GM19035 (cell line): ENCODE data around the gene SEC62.

Experiments used
- ATAC-seq: cut with Tn5 transposase; IDR thresholded peaks from one replicate; pipeline ENCODE4 v1.9.1; 2021; ENCODE audit not compliant: unreplicated experiment

SEC62 gene

DNA sequence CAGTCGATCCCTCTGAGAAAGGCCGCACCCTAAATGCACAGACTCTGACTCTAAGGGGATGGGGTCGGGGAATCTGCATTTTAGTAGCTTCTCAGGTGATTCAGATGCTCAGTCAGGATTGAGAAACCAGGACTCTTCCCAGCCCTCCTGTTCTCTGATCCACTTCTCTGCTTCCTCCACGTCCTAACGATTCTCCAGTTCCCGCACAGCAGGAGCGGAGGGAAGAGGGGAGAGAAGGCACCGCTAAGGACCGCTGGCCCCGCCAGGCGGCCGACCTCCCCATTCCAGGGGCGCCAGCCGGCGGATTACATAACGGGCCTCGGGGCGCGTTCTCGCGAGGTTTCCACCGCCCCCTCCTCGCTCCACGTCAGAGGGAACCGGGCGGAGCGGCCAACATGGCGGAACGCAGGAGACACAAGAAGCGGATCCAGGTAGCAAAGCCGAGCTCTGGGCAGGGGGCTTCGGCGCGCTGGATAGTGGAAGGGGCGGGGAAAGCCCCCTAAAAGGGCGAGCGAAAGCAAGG is at the start of gene SEC62:
Gene SEC62 (plus strand): TSS at position 380 of the 523 bp plus-strand sequence. CDS start 16 bp downstream, at position 396.
- peak; percentile 88 for ATAC-seq

- ATAC-seq = no peak
These were observed 43.4 kb upstream of the SEC62 start for GRCh38 chr3:169923189-169923588.

- no peak for ATAC-seq
These were observed 42.8 kb upstream of the SEC62 start for GRCh38 chr3:169923831-169924230.

DNA sequence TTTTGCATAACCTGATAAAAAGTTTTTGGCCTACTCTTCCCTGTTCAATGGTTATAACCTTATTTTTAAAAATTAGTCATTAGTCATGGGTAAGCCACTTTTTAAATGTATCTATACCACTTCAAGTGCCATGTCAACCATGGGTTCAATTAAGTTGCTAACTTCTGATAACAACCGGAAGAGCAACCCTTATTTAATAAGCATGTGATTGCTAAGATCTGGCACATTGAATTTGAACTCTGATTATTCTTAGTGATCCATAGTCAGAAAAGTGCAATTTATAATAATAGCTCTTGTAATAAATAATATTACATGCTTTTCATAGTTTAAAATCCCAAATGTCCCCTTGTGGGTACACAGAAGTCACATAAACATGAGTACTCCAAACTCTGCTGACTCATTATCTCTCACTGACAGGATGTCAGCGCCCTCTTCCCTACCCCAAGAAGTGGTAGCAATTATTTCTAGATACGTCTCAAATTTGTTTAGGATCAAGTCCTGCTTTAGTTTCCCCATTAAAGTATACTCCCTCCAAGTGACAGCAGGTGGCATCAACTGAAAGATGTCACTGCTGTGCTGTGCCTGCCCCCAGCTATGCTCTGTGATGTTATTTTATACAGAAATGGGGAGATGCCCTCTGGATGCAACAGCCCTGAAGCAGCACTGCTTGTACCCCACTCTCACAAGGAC is 36.6 kb upstream of the SEC62 start:
- peak; percentile 41 for ATAC-seq

- ATAC-seq = no peak
These were observed 35.8 kb upstream of the SEC62 start for GRCh38 chr3:169930843-169931242.

- ATAC-seq = peak; percentile 90
These were observed 34.7 kb upstream of the SEC62 start for GRCh38 chr3:169931747-169932520.

DNA sequence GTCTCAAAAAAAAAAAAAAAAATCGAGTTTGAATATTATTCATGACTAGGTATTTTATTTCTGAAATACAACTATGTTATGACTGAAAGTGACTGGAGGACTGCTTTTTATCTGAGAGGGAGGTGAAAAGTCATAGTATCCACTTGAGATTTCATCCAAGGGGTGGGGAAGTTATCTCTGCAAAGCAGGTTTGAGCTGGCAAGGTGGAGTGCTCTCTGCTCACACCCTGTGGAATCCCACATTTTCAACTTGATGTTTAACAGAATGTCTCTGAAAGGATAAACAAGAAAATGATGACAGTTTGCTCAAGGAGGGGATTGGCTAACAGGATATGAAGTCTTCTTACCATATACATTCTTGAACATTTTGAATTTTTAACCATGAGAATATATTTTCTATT is 27.3 kb upstream of the SEC62 start:
- no peak for ATAC-seq

- ATAC-seq = no peak
These were observed 26.9 kb upstream of the SEC62 start for GRCh38 chr3:169939751-169940150.

DNA sequence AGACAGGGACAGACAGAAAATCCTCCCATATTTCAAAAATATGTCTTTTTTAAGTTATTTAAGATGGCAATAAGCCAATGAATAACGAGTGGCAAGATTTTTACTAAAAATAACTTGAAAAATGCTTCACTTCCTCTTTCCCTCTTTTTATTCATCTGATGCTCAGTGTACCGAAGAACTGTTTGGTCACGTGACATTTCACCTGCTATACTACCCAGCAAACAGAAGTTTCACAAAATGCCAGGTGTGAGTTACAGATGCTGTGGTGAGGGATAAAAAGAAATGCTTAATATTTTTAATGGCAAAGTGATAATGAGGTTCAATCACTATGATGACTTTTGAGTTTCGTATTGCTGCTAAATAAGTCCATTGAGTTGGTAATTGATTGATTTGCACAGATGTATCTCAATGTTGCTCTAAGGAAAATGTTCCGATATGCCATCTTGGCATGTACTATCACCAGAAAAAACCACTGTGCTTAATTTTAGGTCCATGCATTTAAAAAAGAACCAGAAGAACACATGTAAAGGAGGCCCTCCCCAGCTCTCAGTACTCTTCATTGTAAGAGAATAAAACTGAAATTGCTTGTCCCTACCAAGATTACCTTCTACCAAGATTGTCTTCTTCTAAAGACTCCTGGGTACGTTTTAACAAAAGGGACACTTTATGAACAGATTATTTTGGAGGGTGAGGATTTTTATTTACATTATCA is 26.0 kb upstream of the SEC62 start:
- ATAC-seq = peak; percentile 70

DNA sequence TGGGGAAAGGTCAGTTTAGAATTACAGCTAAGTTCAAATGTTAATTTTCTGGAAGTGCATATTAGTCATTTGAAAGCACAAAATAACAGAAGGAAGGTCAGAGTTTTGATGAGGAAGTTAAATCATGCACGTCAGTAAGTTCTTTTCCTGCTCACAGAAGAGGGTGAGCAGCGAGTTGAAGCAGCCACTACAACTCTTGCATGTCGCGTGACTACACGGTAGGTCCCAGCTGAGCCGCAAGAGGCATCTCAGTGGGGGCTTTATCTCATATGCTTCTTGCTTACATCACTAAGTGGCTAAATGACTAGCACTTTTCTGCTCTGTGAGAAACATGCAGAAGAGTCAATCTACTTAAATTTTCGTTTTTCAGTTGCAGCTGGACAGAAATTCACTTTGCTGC is 21.3 kb upstream of the SEC62 start:
- peak; percentile 82 for ATAC-seq

GRCh38 chr3:169946336-169946735 is 20.3 kb upstream of the SEC62 start:
- ATAC-seq = no peak

DNA sequence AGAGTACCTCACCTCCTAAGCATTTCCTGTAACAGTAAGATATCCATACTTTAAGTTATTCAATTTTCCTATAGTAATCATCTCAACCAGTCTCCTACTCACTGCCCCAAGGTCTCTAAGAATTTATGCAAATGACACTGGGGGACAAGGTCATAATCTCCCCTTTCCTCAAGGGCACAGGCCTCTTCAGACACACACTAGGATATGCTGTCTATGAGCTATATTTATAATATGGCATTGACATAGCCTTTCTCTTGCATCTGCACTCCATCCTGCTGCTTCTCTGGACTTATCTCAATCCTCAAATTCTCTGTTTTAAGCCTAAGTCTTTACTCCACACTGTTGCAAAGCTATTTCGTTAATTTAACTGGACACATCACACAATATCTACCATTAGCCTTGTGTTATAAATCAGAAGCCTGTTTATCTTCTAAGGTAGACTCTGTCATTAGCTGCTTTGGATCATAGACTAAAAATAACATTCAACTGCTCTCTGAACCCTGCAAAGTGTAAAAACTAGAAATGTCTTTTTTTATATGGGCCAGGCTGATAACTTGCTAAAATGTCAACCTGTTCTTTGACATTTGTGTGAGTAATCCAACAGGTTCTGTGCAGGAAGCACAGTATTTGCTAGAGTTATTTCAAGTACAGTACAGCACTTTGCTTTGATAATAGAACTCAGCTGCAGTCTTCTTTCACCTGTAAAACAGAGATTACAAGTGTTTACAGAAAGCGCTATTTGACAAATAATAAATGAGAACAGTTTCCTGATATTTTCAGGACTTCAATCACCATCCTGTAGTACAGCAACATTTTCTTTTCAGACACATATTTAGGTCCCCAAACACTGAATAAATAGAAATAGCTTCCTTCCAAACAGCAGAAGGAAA is 17.8 kb upstream of the SEC62 start:
- peak; percentile 23 for ATAC-seq

GRCh38 chr3:169952045-169952444 is 14.6 kb upstream of the SEC62 start:
- no peak for ATAC-seq

DNA sequence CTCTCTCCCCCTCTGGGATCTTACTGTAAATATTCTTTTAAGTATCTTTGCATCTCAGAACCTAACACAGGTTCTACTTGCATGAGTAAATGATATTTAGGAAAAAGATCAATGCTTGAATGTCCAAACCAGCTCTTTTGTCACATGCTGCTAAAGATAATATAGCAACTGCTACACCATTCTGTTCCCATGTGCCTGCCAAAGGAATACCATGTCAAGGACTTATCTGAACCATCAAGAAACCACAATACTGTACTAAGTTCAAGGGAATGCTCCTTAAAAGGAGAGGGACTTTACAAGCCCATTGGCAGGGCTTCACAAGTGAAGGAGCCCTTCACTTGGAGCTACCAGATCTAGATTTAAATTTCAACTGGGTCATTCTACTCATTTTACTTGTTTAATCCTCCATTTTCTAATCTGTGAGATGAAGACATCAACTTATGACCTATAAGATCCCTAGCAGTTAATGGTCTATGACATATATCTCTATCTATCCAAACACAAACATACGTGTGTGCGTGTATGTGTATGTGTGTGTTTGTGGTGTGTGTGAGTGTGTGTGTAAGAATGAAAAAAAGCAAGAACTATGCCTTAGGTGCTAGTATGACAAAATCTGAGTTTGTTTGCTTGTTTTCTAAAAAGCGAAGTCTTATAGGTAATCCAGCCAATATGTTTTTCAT is 13.0 kb upstream of the SEC62 start:
- peak; percentile 17 for ATAC-seq

- peak; percentile 65 for ATAC-seq
These were observed 12.4 kb upstream of the SEC62 start for GRCh38 chr3:169954142-169954756.

DNA sequence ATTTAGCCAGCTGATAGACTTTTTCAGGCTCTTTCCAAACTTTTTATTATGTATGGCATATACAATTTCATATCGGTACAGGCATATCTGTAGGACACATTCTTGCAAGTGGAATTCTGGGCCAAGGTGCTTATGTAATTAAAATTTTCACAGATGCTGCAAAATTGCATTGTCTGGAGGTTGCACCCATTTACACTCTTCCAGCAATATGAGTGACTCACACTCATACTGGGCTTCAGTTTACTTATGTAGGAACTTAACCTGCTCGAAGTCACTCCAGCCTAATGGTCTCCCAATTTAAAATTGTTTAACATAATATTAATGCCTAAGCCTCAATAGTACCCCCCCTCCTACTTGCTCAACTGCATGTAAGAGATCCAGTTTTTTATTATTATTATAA is 11.2 kb upstream of the SEC62 start:
- ATAC-seq = no peak

DNA sequence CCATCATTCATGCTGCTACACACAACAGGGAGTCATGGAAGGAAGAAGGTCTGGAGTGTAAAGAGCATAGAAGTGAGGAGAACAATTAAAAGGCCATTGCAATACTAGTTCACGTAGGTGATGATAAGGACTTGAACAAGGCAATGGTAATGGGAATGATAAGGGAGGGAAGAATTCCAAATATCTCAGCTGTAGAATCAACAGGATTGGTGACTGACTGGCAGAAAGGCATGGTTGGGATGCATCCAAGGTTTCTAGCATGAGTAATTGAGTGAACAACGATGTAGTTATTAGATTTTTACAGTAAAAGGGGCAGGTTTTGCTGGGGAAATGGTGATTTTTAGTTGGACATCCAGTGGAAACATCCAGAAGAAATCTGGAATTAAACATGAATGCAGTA is 2.4 kb upstream of the SEC62 start:
- no peak for ATAC-seq

GRCh38 chr3:169965562-169966427 is 812 bp upstream of the SEC62 start:
- peak; percentile 36 for ATAC-seq
